Smooth muscle cell (in vitro differentiated cells): ENCODE results near the gene VEGFC. TPM values are rescaled to one million over a fixed set of nuclear protein-coding genes. Genes with fewer than 3 reads are reported as not detected.

ENCODE experiments used
- DNase-seq: peaks from one replicate; lab custom pipeline; 2025; ENCODE audit not compliant: unreplicated experiment; lab: John Stamatoyannopoulos, UW
- H2AFZ ChIP-seq: fragments of 200-600 bp; sonication (generic); 2 replicates; pipeline ENCODE4 v1.6.0; 2016; ENCODE audit warnings: antibody characterized with exemption, low read depth, mild to moderate bottlenecking
- H3F3A ChIP-seq: fragments of 200-600 bp; sonication (generic); 2 replicates; pipeline ENCODE4 v1.6.0; 2017; ENCODE audit warnings: antibody characterized with exemption, low read depth
- H3K27ac ChIP-seq: fragments of 200-600 bp; sonication (generic); 2 replicates; pipeline ENCODE4 v1.5.1; 2016; ENCODE audit warnings: low read depth, mild to moderate bottlenecking
- H3K27me3 ChIP-seq: fragments of 200-600 bp; sonication (generic); 2 replicates; pipeline ENCODE4 v1.6.1; 2016; ENCODE audit warnings: low read depth, mild to moderate bottlenecking
- H3K36me3 ChIP-seq: fragments of 200-600 bp; sonication (generic); 2 replicates; pipeline ENCODE4 v1.5.1; 2016; ENCODE audit warnings: low read depth
- H3K4me1 ChIP-seq: fragments of 200-600 bp; sonication (generic); 2 replicates; pipeline ENCODE4 v1.5.1; 2016; ENCODE audit warnings: low read depth
- H3K4me2 ChIP-seq: fragments of 200-600 bp; sonication (generic); 2 replicates; pipeline ENCODE4 v1.6.0; 2016; ENCODE audit warnings: mild to moderate bottlenecking
- H3K4me3 ChIP-seq: fragments of 200-600 bp; sonication (generic); 2 replicates; pipeline ENCODE4 v1.5.1; 2016; ENCODE audit warnings: mild to moderate bottlenecking
- H3K79me2 ChIP-seq: fragments of 200-600 bp; sonication (generic); 2 replicates; pipeline ENCODE4 v1.6.0; 2016; ENCODE audit warnings: low read depth, mild to moderate bottlenecking
- H3K9ac ChIP-seq: fragments of 200-600 bp; sonication (generic); 2 replicates; pipeline ENCODE4 v1.6.0; 2016; ENCODE audit warnings: low read depth
- H3K9me3 ChIP-seq: fragments of 200-600 bp; sonication (generic); replicated peaks from 2 replicates; pipeline ENCODE4 v1.5.1; 2016; ENCODE audit warnings: low read depth
- H4K20me1 ChIP-seq: fragments of 200-600 bp; sonication (generic); 2 replicates; pipeline ENCODE4 v1.6.0; 2016; ENCODE audit warnings: low read depth
- CTCF ChIP-seq: fragments of 200-600 bp; sonication (generic); IDR thresholded peaks from 2 replicates; pipeline ENCODE4 v1.5.1; 2017; ENCODE audit warnings: borderline replicate concordance, mild to moderate bottlenecking, antibody characterized with exemption; ENCODE audit not compliant: insufficient read depth, poor library complexity, severe bottlenecking
- WGBS: methylation state at CpG from one replicate; pipeline ENCODE4 v1.1.7; 2016; ENCODE audit warnings: low lambda C conversion rate; 5-methylcytosine and 5-hydroxymethylcytosine counted together
- polyA plus RNA-seq: library from polyadenylated mRNA; unstranded; fragments of >200 nt; fragmentation: Nextera tagmentation; extraction: Ambion mirVana; gene quantifications from 2 replicates; pipeline ENCODE4 v1.2.1, GENCODE V29; 2016
- total RNA-seq: library from RNA; depleted of rRNA; stranded (reverse); fragments of >200 nt; gene quantifications from 2 replicates; pipeline ENCODE4 v1.2.3, GENCODE V29; 2014

Gene VEGFC
- total and polyA plus RNA-seq, 2 experiments from 2014 or later: 26.6 to 30.0 TPM

GRCh38 chr4:176758731-176759130 lies 34.0 kb downstream of the VEGFC start:
- WGBS: 78% methylated on average over 2 of the region's 2 CpGs

DNA sequence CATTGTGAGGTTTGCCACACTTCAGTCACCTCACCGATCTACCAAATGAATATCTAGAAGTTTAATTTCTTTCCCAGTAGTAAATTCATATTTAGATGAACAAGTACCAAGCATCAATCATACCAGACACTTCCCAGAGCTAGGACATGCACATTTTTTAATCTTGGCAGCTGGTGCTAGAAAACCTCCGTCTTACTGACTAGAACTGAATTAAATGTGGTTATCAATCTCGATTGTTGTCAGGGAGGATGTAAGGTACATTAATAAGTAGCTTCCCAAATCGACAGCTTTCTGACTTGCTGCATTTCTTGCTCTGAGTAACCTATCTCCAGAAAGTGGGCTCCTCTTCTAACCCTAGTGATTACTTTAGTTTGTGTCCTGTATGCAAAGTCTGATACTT lies 34.4 kb downstream of the VEGFC start:
- Histone ChIP-seq H2AFZ (no peak overlapping the region), H3F3A (no peaks in the 10 kb centered on the region), H3K9ac (no peak overlapping the region), H3K4me2 (no peak overlapping the region), H3K4me1 (no peaks in the 10 kb centered on the region), H3K36me3 (no peaks in the 10 kb centered on the region), H4K20me1 (peaks cover 91% of the 10 kb centered on the region), H3K27ac (no peak overlapping the region), H3K4me3 (no peak overlapping the region), H3K9me3 (no peaks in the 10 kb centered on the region), H3K79me2 (peaks cover 84% of the 10 kb centered on the region), H3K27me3 (no peaks in the 10 kb centered on the region)
- DNase-seq: no peak
- TF ChIP-seq CTCF: no peak
- WGBS: 90% methylated on average over 4 of the region's 4 CpGs

More at GRCh38 chr4:176758731-176759130, 34.0 kb downstream of the VEGFC start:
- Histone ChIP-seq H3K4me3 (no peak overlapping the region), H3K27ac (no peak overlapping the region), H3K79me2 (peaks cover 88% of the 10 kb centered on the region), H2AFZ (no peak overlapping the region), H3K27me3 (no peaks in the 10 kb centered on the region), H3K4me2 (no peak overlapping the region), H3K9me3 (no peaks in the 10 kb centered on the region), H3K36me3 (no peaks in the 10 kb centered on the region), H4K20me1 (peaks cover 90% of the 10 kb centered on the region), H3F3A (no peaks in the 10 kb centered on the region), H3K4me1 (no peaks in the 10 kb centered on the region), H3K9ac (no peak overlapping the region)
- no peak for DNase-seq
- TF ChIP-seq CTCF: no peak

- Histone ChIP-seq H3K27ac (no peak overlapping the region), H4K20me1 (peaks cover 89% of the 10 kb centered on the region), H3K9ac (no peak overlapping the region), H3K27me3 (no peaks in the 10 kb centered on the region), H3K4me3 (no peak overlapping the region), H3F3A (no peaks in the 10 kb centered on the region), H3K36me3 (no peaks in the 10 kb centered on the region), H3K79me2 (peaks cover 79% of the 10 kb centered on the region), H2AFZ (no peak overlapping the region), H3K4me1 (no peaks in the 10 kb centered on the region), H3K9me3 (no peaks in the 10 kb centered on the region), H3K4me2 (no peak overlapping the region)
- 78% methylated on average over 2 of the region's 2 CpGs for whole genome bisulfite sequencing
- no peak for DNase-seq
- TF ChIP-seq CTCF: no peak
Observed at GRCh38 chr4:176755613-176756012, 37.1 kb downstream of the VEGFC start.

GRCh38 chr4:176755001-176755400 lies 37.7 kb downstream of the VEGFC start:
- H2AFZ ChIP-seq: no peak overlapping the region
- no peak for TF ChIP-seq CTCF
- no peaks in the 10 kb centered on the region for H3K9me3 ChIP-seq
- WGBS: 78% methylated on average over 2 of the region's 2 CpGs
- H3K4me2 ChIP-seq: no peak overlapping the region
- H3F3A ChIP-seq: no peaks in the 10 kb centered on the region
- H3K4me3 ChIP-seq: no peak overlapping the region
- no peak for DNase-seq
- H3K36me3 ChIP-seq: no peaks in the 10 kb centered on the region
- H3K79me2 ChIP-seq: peaks cover 79% of the 10 kb centered on the region
- H3K27me3 ChIP-seq: no peaks in the 10 kb centered on the region
- H3K9ac ChIP-seq: no peak overlapping the region
- H3K27ac ChIP-seq: no peak overlapping the region
- no peaks in the 10 kb centered on the region for H3K4me1 ChIP-seq
- peaks cover 89% of the 10 kb centered on the region for H4K20me1 ChIP-seq
